ENCODE results near the gene MLLT10. TPM values are rescaled to one million over a fixed set of nuclear protein-coding genes. Genes with fewer than 3 reads are reported as not detected.

Gene MLLT10
- polyA plus RNA-seq, 3 donors = 45.1 to 51.5 (median 47.3) TPM

- DNase-seq (ENCODE audit: extremely low read depth in 1 of 11, low read depth in 9 of 11, low spot score in 4 of 11) = peak in 1 of 11 donors; percentile 44
Measured at GRCh38 chr10:21524131-21524525, 9.9 kb upstream of the MLLT10 start.

- peak in 1 of 11 donors; percentile 73 for DNase-seq (ENCODE audit: extremely low read depth in 1 of 11, low read depth in 9 of 11, low spot score in 4 of 11)
Measured at GRCh38 chr10:21524526-21525366, 9.3 kb upstream of the MLLT10 start.

- DNase-seq (ENCODE audit: extremely low read depth in 1 of 11, low read depth in 9 of 11, low spot score in 4 of 11) = peak in 10 of 11 donors; percentile 86 to 97 (median 92)
Measured at GRCh38 chr10:21525367-21526187, 8.5 kb upstream of the MLLT10 start, which contains the start of gene SKIDA1. Gene SKIDA1 (minus strand): TSS chr10:21525682. CDS start chr10:21517822, 7,860 bp downstream.

GRCh38 chr10:21526188-21526859 is 7.7 kb upstream of the MLLT10 start:
- peak in 10 of 11 donors; percentile 71 to 91 (median 85) for DNase-seq (ENCODE audit: extremely low read depth in 1 of 11, low read depth in 9 of 11, low spot score in 4 of 11)

GRCh38 chr10:21526860-21527597 is 7.0 kb upstream of the MLLT10 start:
- peak in 1 of 11 donors; percentile 50 for DNase-seq (ENCODE audit: extremely low read depth in 1 of 11, low read depth in 9 of 11, low spot score in 4 of 11)

GRCh38 chr10:21527598-21528235 is 6.3 kb upstream of the MLLT10 start:
- DNase-seq (ENCODE audit: extremely low read depth in 1 of 11, low read depth in 9 of 11, low spot score in 4 of 11) = peak in 1 of 11 donors; percentile 59

GRCh38 chr10:21528236-21529031 is 5.6 kb upstream of the MLLT10 start:
- DNase-seq (ENCODE audit: extremely low read depth in 1 of 11, low read depth in 9 of 11, low spot score in 4 of 11) = peak in 1 of 11 donors; percentile 61

- peak in 1 of 11 donors; percentile 19 for DNase-seq (ENCODE audit: extremely low read depth in 1 of 11, low read depth in 9 of 11, low spot score in 4 of 11)
Measured at GRCh38 chr10:21529032-21529910, 4.8 kb upstream of the MLLT10 start.

- DNase-seq (ENCODE audit: extremely low read depth in 1 of 11, low read depth in 9 of 11, low spot score in 4 of 11) = no peak
Measured at GRCh38 chr10:21530168-21530567, 3.9 kb upstream of the MLLT10 start.

- DNase-seq (ENCODE audit: extremely low read depth in 1 of 11, low read depth in 9 of 11, low spot score in 4 of 11) = peak in 1 of 11 donors; percentile 15
Measured at GRCh38 chr10:21530641-21531040, 3.4 kb upstream of the MLLT10 start.

GRCh38 chr10:21531164-21531563 is 2.9 kb upstream of the MLLT10 start:
- no peak for DNase-seq (ENCODE audit: extremely low read depth in 1 of 11, low read depth in 9 of 11, low spot score in 4 of 11)

GRCh38 chr10:21532694-21533466 is 1.2 kb upstream of the MLLT10 start:
- peak in 2 of 11 donors; percentile 14 to 18 for DNase-seq (ENCODE audit: extremely low read depth in 1 of 11, low read depth in 9 of 11, low spot score in 4 of 11)

- DNase-seq (ENCODE audit: extremely low read depth in 1 of 11, low read depth in 9 of 11, low spot score in 4 of 11) = no peak
Measured at GRCh38 chr10:21534280-21534586, 201 bp downstream of the MLLT10 start.

- DNase-seq (ENCODE audit: extremely low read depth in 1 of 11, low read depth in 9 of 11, low spot score in 4 of 11) = no peak
Measured at GRCh38 chr10:21534604-21535493, 817 bp downstream of the MLLT10 start.

- DNase-seq (ENCODE audit: extremely low read depth in 1 of 11, low read depth in 9 of 11, low spot score in 4 of 11) = no peak
Measured at GRCh38 chr10:21535494-21535965, 1.5 kb downstream of the MLLT10 start.
